H1 (cell line): ENCODE data around the gene CACNG1.

ENCODE experiments used
- CHD1 ChIP-seq: IDR thresholded peaks from 2 replicates; pipeline ENCODE4 v1.6.1; 2012; ENCODE audit warnings: low read depth, low read length, improper control_type of control experiment
- CREB1 ChIP-seq: IDR thresholded peaks from 2 replicates; pipeline ENCODE4 v1.6.1; 2012; ENCODE audit warnings: inconsistent platforms
- EZH2 ChIP-seq: fragments of 200-600 bp; sonication (generic); IDR thresholded peaks from 2 replicates; pipeline ENCODE4 v1.7.1; 2012; ENCODE audit warnings: low read depth, mild to moderate bottlenecking, moderate library complexity, low read length, inconsistent platforms; ENCODE audit not compliant: severe bottlenecking
- JUN ChIP-seq: IDR thresholded peaks from 2 replicates; pipeline ENCODE4 v1.6.1; 2011; ENCODE audit warnings: low read depth, mild to moderate bottlenecking, improper control_type of control experiment, low read length
- PHF8 ChIP-seq: fragments of 200-600 bp; sonication (generic); conservative IDR thresholded peaks from 2 replicates; pipeline ENCODE4 v1.7.1; 2012; ENCODE audit warnings: low read depth, mild to moderate bottlenecking, inconsistent platforms, low read length, moderate library complexity
- POLR2A ChIP-seq, 2 experiments: IDR thresholded peaks; 1 replicate in 1 of 2; 2 replicates in 1 of 2; pipeline ENCODE4 v1.6.1; 2011; ENCODE audit warnings: low read depth in 2 of 2, low read length in 2 of 2, mild to moderate bottlenecking in 2 of 2; ENCODE audit errors: control extremely low read depth in 1 of 2
- POLR2AphosphoS5 ChIP-seq: IDR thresholded peaks from 2 replicates; pipeline ENCODE4 v1.6.1; 2011; ENCODE audit warnings: low read depth, low read length
- POU5F1 ChIP-seq: IDR thresholded peaks from 2 replicates; pipeline ENCODE4 v1.6.1; 2011; ENCODE audit warnings: low read depth, mild to moderate bottlenecking, low read length, moderate library complexity
- RBBP5 ChIP-seq: IDR thresholded peaks from 2 replicates; pipeline ENCODE4 v1.7.1; 2012; ENCODE audit warnings: low read depth, mild to moderate bottlenecking, inconsistent platforms, low read length, moderate library complexity, borderline replicate concordance
- SIN3A ChIP-seq, 2 experiments: IDR thresholded peaks in 1 of 2; conservative IDR thresholded peaks in 1 of 2; 2 replicates each; pipeline ENCODE4 v1.6.1; 2011 to 2012; ENCODE audit warnings: low read length in 2 of 2, improper control_type of control experiment in 1 of 2, low read depth in 1 of 2, mild to moderate bottlenecking in 1 of 2
- TF ChIP-seq, protein P1 (sequence below), 3 experiments: IDR thresholded peaks; 1 replicate in 2 of 3; 2 replicates in 1 of 3; pipeline versions ENCODE4 v1.5.1 to v1.6.1; 2011; ENCODE audit warnings: low read length in 3 of 3, mild to moderate bottlenecking in 3 of 3, inconsistent platforms in 2 of 3, low read depth in 1 of 3, moderate library complexity in 1 of 3; ENCODE audit not compliant: insufficient read depth in 1 of 3; ENCODE audit errors: control extremely low read depth in 1 of 3

DNA sequence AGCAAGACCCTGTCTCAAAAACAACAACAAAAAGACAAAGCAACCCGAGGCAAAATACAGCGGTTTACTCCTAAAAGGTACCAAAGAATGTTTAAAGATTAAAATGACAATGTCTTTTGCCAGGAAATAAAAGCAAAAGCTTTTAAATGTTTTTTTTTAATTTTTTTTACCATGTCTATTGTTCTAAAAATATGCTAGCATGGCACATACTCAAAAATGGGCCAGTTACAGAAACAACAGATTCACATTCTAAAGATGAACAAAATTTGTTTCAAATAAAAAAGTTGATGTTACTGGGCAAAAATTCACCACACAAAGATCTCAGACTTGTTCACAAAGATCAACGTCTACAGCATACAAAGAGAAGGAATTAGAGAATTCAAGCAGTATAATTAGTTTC, 41.1 kb downstream of the CACNG1 start:
- TF ChIP-seq, protein P1, sequence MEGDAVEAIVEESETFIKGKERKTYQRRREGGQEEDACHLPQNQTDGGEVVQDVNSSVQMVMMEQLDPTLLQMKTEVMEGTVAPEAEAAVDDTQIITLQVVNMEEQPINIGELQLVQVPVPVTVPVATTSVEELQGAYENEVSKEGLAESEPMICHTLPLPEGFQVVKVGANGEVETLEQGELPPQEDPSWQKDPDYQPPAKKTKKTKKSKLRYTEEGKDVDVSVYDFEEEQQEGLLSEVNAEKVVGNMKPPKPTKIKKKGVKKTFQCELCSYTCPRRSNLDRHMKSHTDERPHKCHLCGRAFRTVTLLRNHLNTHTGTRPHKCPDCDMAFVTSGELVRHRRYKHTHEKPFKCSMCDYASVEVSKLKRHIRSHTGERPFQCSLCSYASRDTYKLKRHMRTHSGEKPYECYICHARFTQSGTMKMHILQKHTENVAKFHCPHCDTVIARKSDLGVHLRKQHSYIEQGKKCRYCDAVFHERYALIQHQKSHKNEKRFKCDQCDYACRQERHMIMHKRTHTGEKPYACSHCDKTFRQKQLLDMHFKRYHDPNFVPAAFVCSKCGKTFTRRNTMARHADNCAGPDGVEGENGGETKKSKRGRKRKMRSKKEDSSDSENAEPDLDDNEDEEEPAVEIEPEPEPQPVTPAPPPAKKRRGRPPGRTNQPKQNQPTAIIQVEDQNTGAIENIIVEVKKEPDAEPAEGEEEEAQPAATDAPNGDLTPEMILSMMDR (IDR thresholded peaks at IDR 0.05; ENCODE audit: control extremely low read depth in 1 of 3, insufficient read depth in 1 of 3, low read depth in 1 of 3, low read length in 3 of 3): no peak
- no peak for TF ChIP-seq JUN
- no peak for TF ChIP-seq PHF8
- no peak for TF ChIP-seq POLR2A (IDR thresholded peaks at IDR 0.05; ENCODE audit: control extremely low read depth in 1 of 2, low read depth in 2 of 2, low read length in 2 of 2)
- TF ChIP-seq EZH2: no peak
- no peak for TF ChIP-seq CREB1
- TF ChIP-seq SIN3A (conservative IDR thresholded peaks at IDR 0.05 in 1 of 2, IDR thresholded peaks at IDR 0.05 in 1 of 2; ENCODE audit: low read depth in 1 of 2, low read length in 2 of 2): no peak
- no peak for TF ChIP-seq CHD1
- no peak for TF ChIP-seq RBBP5
- TF ChIP-seq POLR2AphosphoS5: no peak
- no peak for TF ChIP-seq POU5F1
